C1 segment of cervical spinal cord (tissue), 14 donors: ENCODE results near the gene PLTP.
"Not testable (repeated sequence)": the region's sequence is repeated elsewhere in the genome, so short reads cannot be mapped to it uniquely, and the experiment has no call there.

Experiments used
- DNase-seq, 14 donors: peaks; one replicate each; lab custom pipeline; 2025; lab: John Stamatoyannopoulos, UW

Gene PLTP

GRCh38 chr20:45944965-45945677 is 33.2 kb upstream of the PLTP start:
- no peak for DNase-seq

GRCh38 chr20:45944151-45944964 is 32.4 kb upstream of the PLTP start:
- DNase-seq, result no peak

GRCh38 chr20:45943613-45944012 is 31.7 kb upstream of the PLTP start:
- DNase-seq, result no peak

- no peak for DNase-seq
Measured at GRCh38 chr20:45940469-45940868, 28.5 kb upstream of the PLTP start.

- no peak for DNase-seq
Measured at GRCh38 chr20:45940053-45940452, 28.1 kb upstream of the PLTP start.

- DNase-seq, result no peak
Measured at GRCh38 chr20:45938727-45939438, 26.9 kb upstream of the PLTP start.

- no peak for DNase-seq
Measured at GRCh38 chr20:45937765-45938164, 25.8 kb upstream of the PLTP start.

- peak in 1 of 14 donors; percentile 41 for DNase-seq
Measured at GRCh38 chr20:45935416-45936046, 23.6 kb upstream of the PLTP start.

- peak; percentile 80 to 98 (median 96) for DNase-seq
Measured at GRCh38 chr20:45934586-45935415, 22.8 kb upstream of the PLTP start, which contains the start of gene PCIF1. Gene PCIF1, plus strand, starts transcription at chr20:45934683. Its CDS starts 4,317 bp downstream, at chr20:45939000.

- DNase-seq, result peak in 4 of 14 donors; percentile 80 to 89 (median 86)
Measured at GRCh38 chr20:45934046-45934585, 22.2 kb upstream of the PLTP start.

GRCh38 chr20:45933266-45934045 is 21.5 kb upstream of the PLTP start:
- peak in 12 of 14 donors; percentile 21 to 87 (median 58) for DNase-seq

GRCh38 chr20:45931680-45932079 is 19.7 kb upstream of the PLTP start:
- DNase-seq, result not testable (repeated sequence)

GRCh38 chr20:45927071-45927878 is 15.3 kb upstream of the PLTP start:
- DNase-seq, result no peak

GRCh38 chr20:45926731-45927070 is 14.7 kb upstream of the PLTP start:
- no peak for DNase-seq

- no peak for DNase-seq
Measured at GRCh38 chr20:45925821-45926506, 14.0 kb upstream of the PLTP start.

- peak in 4 of 14 donors; percentile 11 to 17 (median 13) for DNase-seq
Measured at GRCh38 chr20:45924391-45925261, 12.7 kb upstream of the PLTP start.
